Activated naive CD8-positive, alpha-beta T cell treated with anti-CD3 and anti-CD28 coated beads for 36 hours (primary cell): ENCODE measurements around the gene MTREX. TPM values are rescaled to one million over a fixed set of nuclear protein-coding genes. Genes with fewer than 3 reads are reported as not detected.
"Not testable (repeated sequence)": the region's sequence is repeated elsewhere in the genome, so short reads cannot be mapped to it uniquely, and the experiment has no call there.

Source experiments
- DNase-seq: peaks from one replicate; pipeline ENCODE4 v3.0.0; 2021
- H3K27ac Mint-ChIP-seq: one replicate; pipeline ENCODE4 v1.8.0; 2022; ENCODE audit warnings: mild to moderate bottlenecking, moderate library complexity, mixed read lengths
- H3K27me3 Mint-ChIP-seq: one replicate; pipeline ENCODE4 v1.8.0; 2022; ENCODE audit warnings: mild to moderate bottlenecking, mixed read lengths
- H3K36me3 Mint-ChIP-seq: one replicate; pipeline ENCODE4 v1.8.0; 2021; ENCODE audit warnings: mild to moderate bottlenecking, mixed read lengths
- H3K4me1 Mint-ChIP-seq: one replicate; pipeline ENCODE4 v1.8.0; 2021; ENCODE audit warnings: mixed read lengths
- H3K4me3 Mint-ChIP-seq: one replicate; pipeline ENCODE4 v1.8.0; 2022; ENCODE audit warnings: mild to moderate bottlenecking, moderate library complexity, mixed read lengths
- H3K9me3 Mint-ChIP-seq: one replicate; pipeline ENCODE4 v1.8.0; 2022; ENCODE audit warnings: mixed read lengths
- total RNA-seq, 2 experiments: library from RNA; stranded (reverse); gene quantifications; one replicate each; pipeline ENCODE4 v1.2.3, GENCODE V29; 2021

Gene MTREX
- total RNA-seq, 2 experiments from 2014 or later, result 96.6 to 107 TPM

DNA sequence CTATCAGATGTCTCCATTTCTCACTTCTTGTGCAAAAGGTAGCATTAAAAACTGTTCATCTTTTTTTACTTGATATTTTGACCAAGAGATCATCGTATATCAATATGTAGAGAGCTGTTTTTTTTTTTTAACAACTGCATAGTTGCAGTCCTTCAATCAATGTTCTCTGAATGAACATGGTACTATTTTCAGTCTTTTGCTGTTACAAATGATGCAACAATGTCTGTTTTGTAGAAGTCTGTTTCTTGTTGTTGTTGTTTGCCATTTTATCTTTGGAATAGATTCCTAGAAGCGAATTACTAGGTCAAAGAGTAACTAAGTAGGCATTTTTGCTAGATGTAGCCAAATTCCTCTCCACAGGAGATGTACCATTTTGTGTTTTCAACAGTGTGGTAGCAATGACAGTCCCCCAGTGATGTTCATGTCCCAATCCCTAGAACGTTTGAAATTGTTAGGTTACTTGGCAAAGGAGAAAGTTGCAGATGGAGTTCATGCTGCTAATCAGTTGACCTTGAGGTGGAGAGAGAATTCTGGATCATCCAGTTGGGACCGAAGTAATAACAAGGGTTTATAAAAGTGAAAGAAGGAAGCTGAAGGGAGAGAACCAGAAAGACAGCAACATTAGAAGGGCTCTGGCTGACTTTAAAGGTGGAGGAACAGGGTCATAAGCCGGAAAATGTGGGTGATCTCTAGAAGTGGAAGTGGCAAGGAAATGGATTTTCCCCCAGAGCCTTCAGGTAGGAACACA, 6.3 kb downstream of the MTREX start:
- DNase-seq, result no peak
- Mint-ChIP-seq H3K27ac (no peak overlapping the region), H3K36me3 (peaks cover 52% of the 10 kb centered on the region), H3K9me3 (peaks cover 20% of the 10 kb centered on the region), H3K4me1 (peaks cover 54% of the 10 kb centered on the region), H3K4me3 (no peak overlapping the region), H3K27me3 (no peaks in the 10 kb centered on the region)

DNA sequence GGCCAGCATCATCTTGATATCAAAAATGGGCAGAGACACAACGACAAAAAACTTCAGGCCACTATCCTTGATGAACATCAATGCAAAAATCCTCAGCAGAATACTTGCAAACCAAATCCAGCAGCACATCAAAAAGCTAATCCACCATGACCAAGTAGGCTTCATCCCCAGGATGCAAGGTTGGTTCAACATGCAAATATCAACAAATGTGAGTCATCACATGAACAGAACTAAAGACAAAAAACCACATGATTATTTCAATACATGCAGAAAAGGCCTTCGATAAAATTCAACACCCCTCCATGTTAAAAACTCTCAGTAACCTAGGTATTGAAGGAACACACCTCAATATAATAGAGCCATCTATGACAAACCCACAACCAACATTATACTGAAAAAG, 8.5 kb downstream of the MTREX start:
- H3K36me3 Mint-ChIP-seq, result peaks cover 49% of the 10 kb centered on the region
- H3K4me1 Mint-ChIP-seq, result peaks cover 46% of the 10 kb centered on the region
- no peaks in the 10 kb centered on the region for H3K27me3 Mint-ChIP-seq
- DNase-seq, result no peak
- H3K9me3 Mint-ChIP-seq, result peaks cover 20% of the 10 kb centered on the region
- no peak overlapping the region for H3K27ac Mint-ChIP-seq
- no peak overlapping the region for H3K4me3 Mint-ChIP-seq

DNA sequence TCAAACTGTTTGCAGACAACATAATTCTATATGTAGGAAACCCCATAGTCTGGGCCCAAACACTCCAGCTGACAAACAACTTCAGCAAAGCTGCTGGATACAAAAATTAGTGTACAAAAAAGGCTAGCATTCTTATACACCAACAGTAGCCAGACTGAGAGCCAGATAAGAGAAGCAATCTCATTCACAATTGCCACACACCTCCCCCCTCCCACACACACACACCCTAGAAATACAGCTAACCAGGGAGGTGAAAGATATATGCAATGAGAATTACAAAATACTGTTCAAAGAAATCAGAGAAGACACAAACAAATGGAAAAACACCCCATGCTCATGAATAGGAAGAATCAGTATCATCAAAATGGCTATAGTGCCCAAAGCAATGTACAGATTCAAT, 9.0 kb downstream of the MTREX start:
- no peaks in the 10 kb centered on the region for H3K27me3 Mint-ChIP-seq
- peaks cover 43% of the 10 kb centered on the region for H3K4me1 Mint-ChIP-seq
- H3K27ac Mint-ChIP-seq, result no peak overlapping the region
- peaks cover 46% of the 10 kb centered on the region for H3K36me3 Mint-ChIP-seq
- no peak for DNase-seq
- peaks cover 20% of the 10 kb centered on the region for H3K9me3 Mint-ChIP-seq
- no peak overlapping the region for H3K4me3 Mint-ChIP-seq

DNA sequence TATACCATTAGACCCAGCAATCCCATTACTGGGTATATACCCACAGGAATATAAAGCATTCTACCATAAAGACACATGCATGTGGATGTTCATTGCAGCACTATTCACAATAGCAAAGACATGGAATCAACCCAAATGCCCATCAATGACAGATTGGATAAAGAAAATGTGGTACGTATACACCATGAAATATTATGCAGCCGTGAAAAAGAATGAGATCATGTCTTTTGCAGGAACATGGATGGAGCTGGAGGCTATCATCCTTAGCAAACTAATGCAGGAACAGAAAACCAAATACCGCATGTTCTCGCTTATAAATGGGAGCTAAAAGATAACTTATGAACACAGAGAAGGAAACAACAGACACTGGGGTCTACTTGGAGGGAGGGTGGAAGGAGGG, 10.4 kb downstream of the MTREX start:
- not testable (repeated sequence) for H3K27me3 Mint-ChIP-seq, H3K27ac Mint-ChIP-seq, DNase-seq, H3K4me3 Mint-ChIP-seq
- Mint-ChIP-seq H3K36me3 (peaks cover 41% of the 10 kb centered on the region), H3K9me3 (peaks cover 20% of the 10 kb centered on the region), H3K4me1 (peaks cover 34% of the 10 kb centered on the region)

DNA sequence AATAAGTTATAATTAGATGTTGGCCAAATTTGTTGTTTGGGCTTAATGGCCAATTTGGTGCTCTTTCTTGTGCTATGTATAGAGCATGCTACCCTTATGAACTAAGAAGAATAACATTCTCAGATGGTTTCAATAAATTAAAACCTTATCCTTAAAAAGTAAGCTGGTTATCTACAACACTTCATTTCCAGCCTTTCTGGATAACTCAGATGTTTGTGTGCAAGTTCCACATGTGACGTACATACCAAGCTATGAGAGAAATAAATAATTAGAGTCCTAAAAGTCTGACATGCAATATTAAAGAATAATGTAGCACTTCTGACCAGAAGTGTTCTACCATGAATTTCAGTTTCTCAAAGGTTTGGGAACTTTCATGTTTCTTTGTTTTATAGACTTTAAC, 11.7 kb downstream of the MTREX start:
- H3K27ac Mint-ChIP-seq, result no peak overlapping the region
- peaks cover 20% of the 10 kb centered on the region for H3K9me3 Mint-ChIP-seq
- H3K4me1 Mint-ChIP-seq, result peaks cover 25% of the 10 kb centered on the region
- no peak for DNase-seq
- H3K4me3 Mint-ChIP-seq, result no peak overlapping the region
- H3K36me3 Mint-ChIP-seq, result peaks cover 34% of the 10 kb centered on the region
- no peaks in the 10 kb centered on the region for H3K27me3 Mint-ChIP-seq

DNA sequence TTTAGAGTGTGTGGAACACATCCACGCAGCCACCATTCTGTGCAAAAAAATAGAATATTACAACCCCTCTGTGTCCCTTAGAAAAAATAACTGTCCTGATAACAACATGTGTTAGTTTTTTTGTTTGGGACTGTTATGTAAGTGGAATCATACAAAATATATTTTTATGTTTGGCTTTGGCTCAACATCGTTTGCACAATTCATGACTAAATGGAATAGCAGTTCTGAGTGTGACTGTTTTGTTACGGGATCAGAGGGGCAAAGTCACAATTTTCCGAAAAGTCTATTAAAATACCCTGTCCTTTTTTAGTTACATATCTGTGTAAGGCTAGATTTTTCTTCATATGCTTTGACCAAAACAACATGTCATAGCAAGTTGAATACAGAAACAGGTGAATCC, 12.8 kb downstream of the MTREX start:
- Mint-ChIP-seq H3K36me3 (peaks cover 32% of the 10 kb centered on the region), H3K27me3 (no peaks in the 10 kb centered on the region), H3K27ac (no peak overlapping the region), H3K9me3 (peaks cover 20% of the 10 kb centered on the region), H3K4me1 (peaks cover 21% of the 10 kb centered on the region), H3K4me3 (no peak overlapping the region)
- no peak for DNase-seq

DNA sequence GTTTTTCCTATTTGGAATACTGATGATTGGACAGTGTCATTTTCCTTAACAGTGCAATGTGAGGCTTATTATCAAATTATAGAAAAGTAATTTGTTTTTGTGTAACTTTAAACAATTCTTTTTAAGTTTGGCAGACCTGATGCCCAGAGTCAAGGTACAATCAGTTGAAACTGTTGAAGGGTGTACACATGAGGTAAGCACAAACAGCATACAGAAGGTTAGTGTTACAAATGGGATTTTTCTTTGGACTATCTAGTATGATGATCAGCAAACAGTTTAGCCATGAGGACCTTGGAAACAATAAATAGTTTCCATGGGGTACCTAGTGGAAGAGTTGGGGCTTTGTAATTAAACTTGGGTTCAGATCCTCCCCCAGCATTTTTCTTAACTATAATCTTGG, 16.2 kb downstream of the MTREX start:
- DNase-seq, result no peak
- no peak overlapping the region for H3K27ac Mint-ChIP-seq
- peaks cover 12% of the 10 kb centered on the region for H3K4me1 Mint-ChIP-seq
- no peaks in the 10 kb centered on the region for H3K9me3 Mint-ChIP-seq
- H3K36me3 Mint-ChIP-seq, result peaks cover 16% of the 10 kb centered on the region
- no peak overlapping the region for H3K4me3 Mint-ChIP-seq
- no peaks in the 10 kb centered on the region for H3K27me3 Mint-ChIP-seq

DNA sequence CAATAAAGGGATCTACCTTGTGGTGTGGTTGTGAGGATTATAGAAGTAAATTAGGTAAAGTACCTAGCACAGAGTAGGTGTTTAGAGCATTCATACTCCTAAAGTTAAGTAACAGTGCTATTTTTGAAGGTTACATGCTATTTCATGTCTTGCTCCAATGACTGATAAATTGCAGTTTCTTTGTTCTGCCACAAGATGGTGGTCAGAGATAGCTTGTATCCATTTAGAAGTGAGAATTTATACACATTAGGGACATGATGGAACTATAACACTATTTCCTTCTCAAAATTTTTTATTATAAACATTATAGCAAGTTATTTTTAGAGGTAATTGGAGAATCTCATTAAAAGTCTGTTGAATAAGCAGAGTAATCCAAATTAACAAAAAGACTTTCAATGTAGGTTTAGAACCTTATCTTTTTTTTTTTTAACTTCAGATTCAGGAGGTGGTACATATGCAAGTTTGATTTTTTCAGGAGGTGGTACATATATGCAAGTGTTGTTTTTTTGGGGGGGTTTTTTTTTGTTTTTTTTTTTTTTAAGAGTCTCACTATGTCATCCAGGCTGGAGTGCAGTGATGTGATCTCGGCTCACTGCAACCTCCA, 17.1 kb downstream of the MTREX start:
- DNase-seq, result no peak
- Mint-ChIP-seq H3K4me1 (peaks cover 11% of the 10 kb centered on the region), H3K4me3 (no peak overlapping the region), H3K27me3 (no peaks in the 10 kb centered on the region), H3K27ac (no peak overlapping the region), H3K36me3 (peaks cover 17% of the 10 kb centered on the region), H3K9me3 (no peaks in the 10 kb centered on the region)

DNA sequence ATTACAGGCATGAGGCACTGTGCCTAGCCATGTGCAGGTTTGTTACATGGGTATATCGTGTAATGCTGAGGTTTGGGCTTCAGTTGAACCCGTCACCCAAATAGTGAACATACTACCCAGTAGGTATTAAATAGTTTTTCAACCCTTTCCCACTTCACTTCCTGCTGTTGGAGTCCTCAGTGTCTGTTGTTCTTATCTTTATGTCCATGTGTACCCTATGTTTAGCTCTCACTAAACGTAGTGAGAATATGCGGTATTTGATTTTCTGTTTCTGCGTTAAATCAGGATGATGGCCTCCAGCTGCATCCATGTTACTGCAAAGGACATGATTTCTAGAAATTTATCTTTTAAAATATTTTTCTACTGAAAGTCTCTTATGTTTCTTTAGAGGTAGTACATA, 17.8 kb downstream of the MTREX start:
- Mint-ChIP-seq H3K36me3 (peaks cover 20% of the 10 kb centered on the region), H3K4me1 (peaks cover 14% of the 10 kb centered on the region), H3K27me3 (no peaks in the 10 kb centered on the region), H3K4me3 (no peak overlapping the region), H3K9me3 (no peaks in the 10 kb centered on the region), H3K27ac (no peak overlapping the region)
- no peak for DNase-seq

DNA sequence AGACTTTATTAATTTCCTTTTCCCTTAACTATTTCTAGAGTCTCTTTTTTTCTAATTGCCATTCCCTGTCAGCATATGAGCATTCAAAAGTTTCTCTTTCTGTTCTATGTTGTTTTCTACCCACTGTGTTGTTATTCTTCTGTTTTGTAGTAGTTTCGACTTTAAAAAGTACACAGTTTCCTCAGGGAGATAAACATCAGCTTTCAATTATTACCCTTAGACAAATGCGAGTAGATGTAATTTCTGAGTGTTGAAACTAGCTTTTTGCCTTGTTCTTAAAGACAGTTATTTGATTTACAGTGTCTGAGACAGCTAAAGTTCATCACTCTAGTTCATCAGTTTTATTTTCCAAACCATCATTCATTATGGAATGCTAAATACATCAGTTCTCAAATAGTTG, 19.5 kb downstream of the MTREX start:
- Mint-ChIP-seq H3K4me1 (peaks cover 22% of the 10 kb centered on the region), H3K4me3 (no peak overlapping the region), H3K27me3 (no peaks in the 10 kb centered on the region), H3K36me3 (peaks cover 26% of the 10 kb centered on the region), H3K9me3 (no peaks in the 10 kb centered on the region), H3K27ac (no peak overlapping the region)
- DNase-seq, result no peak

DNA sequence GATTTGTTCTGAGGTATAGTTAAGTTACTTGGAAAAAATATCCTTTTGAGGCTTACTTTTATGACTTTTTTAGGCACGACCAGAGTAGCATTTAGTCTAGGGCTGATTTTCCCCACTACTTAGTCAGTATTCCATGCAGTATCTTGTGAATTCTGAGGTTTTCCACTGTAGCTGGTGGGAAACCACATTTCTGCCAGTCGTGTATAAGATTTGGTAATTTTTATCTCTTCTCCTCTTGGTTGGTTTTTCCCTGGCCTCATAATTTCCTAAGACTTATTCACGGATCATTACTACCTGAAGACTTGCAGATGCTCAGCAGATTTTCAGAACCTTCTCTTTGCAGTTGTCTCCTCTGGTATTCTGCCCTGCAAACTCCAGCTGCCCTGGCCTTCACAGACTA, 23.5 kb downstream of the MTREX start:
- Mint-ChIP-seq H3K27me3 (no peaks in the 10 kb centered on the region), H3K4me3 (no peak overlapping the region), H3K36me3 (peaks cover 34% of the 10 kb centered on the region), H3K4me1 (peaks cover 24% of the 10 kb centered on the region), H3K9me3 (no peaks in the 10 kb centered on the region), H3K27ac (no peak overlapping the region)
- DNase-seq, result no peak

DNA sequence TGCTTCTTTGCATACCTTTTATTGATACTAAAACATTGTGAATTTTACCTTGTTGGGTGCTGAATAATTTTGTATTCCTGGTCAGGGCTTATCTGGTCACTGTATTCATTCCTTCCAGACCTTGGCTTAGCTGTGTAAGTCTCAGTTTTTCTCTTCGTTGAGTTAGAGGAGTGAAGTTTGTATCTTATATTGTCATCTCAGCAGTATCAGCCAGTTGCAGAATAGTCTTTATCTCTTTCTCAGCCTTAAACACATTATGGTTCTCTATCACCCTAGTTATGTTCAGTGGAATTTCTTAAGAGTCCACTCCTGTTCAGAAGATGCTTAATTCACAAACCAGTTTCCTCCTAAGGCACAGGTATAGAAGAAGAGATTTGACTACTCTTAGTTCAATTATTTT, 25.2 kb downstream of the MTREX start:
- no peak overlapping the region for H3K4me3 Mint-ChIP-seq
- no peak for DNase-seq
- H3K9me3 Mint-ChIP-seq, result no peaks in the 10 kb centered on the region
- no peaks in the 10 kb centered on the region for H3K27me3 Mint-ChIP-seq
- no peak overlapping the region for H3K27ac Mint-ChIP-seq
- peaks cover 26% of the 10 kb centered on the region for H3K4me1 Mint-ChIP-seq
- H3K36me3 Mint-ChIP-seq, result peaks cover 35% of the 10 kb centered on the region

DNA sequence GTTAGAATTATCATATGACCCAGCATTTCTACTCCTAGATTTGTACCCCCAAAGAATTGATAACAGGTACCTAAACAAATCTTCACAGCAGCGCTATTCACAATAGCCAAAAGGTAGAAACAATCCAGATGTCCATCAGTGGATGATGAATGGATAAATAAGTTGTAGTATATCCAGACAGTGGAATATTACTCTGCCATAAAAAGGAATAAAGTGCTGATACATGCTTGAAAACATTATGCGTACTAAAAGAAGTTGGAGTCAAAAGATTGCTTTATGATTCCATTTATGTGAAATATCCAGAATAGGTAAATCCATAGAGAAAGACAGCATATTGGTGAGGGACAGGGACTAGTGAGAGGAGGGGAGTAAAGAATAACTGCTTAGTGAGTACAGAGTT, 26.0 kb downstream of the MTREX start:
- H3K27ac Mint-ChIP-seq, result no peak overlapping the region
- H3K27me3 Mint-ChIP-seq, result no peaks in the 10 kb centered on the region
- H3K36me3 Mint-ChIP-seq, result peaks cover 36% of the 10 kb centered on the region
- H3K9me3 Mint-ChIP-seq, result no peaks in the 10 kb centered on the region
- DNase-seq, result no peak
- H3K4me1 Mint-ChIP-seq, result peaks cover 33% of the 10 kb centered on the region
- H3K4me3 Mint-ChIP-seq, result no peak overlapping the region

DNA sequence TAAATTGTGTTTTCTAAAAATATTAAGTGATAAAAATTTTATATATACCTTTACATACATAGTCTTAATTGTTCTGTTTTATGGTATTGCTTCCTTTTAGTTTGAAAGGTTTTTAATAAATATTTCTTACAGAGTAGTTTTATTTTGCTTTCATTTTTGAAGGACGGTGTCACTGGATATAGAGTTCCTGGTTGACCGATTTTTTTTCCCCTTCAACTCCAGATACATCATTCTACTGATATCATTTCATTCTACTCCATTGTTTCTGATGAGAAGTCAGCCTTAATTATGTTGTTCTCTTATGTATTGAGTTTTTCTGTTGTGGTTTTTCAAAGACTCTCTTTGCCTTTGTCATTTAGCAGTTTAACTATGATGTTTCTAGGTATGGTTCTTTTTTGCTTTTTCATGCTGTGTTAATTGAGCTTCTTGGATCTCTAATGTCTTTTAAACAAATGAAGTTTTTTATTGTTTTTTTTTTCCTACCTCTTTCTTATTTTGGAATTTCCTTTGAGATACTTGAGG, 30.4 kb downstream of the MTREX start:
- H3K27me3 Mint-ChIP-seq, result no peaks in the 10 kb centered on the region
- no peak overlapping the region for H3K4me3 Mint-ChIP-seq
- H3K27ac Mint-ChIP-seq, result peak overlapping the region; percentile 75
- H3K9me3 Mint-ChIP-seq, result no peaks in the 10 kb centered on the region
- peaks cover 18% of the 10 kb centered on the region for H3K36me3 Mint-ChIP-seq
- peaks cover 30% of the 10 kb centered on the region for H3K4me1 Mint-ChIP-seq
- no peak for DNase-seq

DNA sequence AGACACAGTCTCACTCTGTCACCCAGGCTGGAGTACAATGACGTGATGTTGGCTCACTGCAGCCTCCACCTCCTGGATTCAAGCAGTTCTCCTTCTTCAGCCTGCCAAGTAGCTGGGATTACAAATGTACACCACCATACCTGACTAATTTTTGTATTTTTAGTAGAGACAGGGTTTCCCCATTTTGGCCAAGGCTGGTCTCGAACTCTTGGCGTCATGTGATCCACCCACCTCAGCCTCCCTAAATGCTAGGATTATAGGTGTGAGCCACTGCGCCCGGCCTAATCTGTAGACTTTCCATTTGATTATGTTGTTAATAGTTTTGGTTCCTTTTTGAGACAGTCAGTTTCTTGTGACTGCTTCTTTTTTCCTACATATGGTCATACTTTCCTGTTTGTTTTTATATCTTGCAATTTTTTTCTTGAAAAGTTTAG, 31.0 kb downstream of the MTREX start:
- Mint-ChIP-seq H3K27ac (peak overlapping the region; percentile 75), H3K4me3 (peak overlapping the region; percentile 37), H3K27me3 (no peaks in the 10 kb centered on the region), H3K36me3 (peaks cover 12% of the 10 kb centered on the region), H3K9me3 (no peaks in the 10 kb centered on the region), H3K4me1 (peaks cover 30% of the 10 kb centered on the region)
- DNase-seq, result peak; percentile 71

DNA sequence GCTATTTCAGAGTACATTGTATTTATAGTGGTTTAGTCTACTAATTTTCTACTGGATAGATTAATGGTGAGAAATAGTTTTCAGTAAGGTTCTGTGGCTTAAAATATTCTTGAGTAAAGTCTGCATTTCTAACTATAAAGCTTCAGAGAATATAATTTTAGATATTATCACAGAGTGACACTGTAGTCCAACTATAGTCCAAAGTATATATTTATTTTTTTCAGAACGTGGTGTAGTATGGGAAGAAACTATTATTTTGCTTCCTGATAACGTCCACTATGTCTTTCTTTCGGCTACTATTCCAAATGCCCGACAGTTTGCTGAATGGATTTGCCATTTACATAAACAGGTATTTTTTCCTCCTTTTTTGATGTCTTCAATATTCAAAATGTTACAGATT, 35.3 kb downstream of the MTREX start:
- peaks cover 21% of the 10 kb centered on the region for H3K4me1 Mint-ChIP-seq
- no peaks in the 10 kb centered on the region for H3K9me3 Mint-ChIP-seq
- H3K27ac Mint-ChIP-seq, result no peak overlapping the region
- H3K27me3 Mint-ChIP-seq, result no peaks in the 10 kb centered on the region
- no peak for DNase-seq
- H3K36me3 Mint-ChIP-seq, result peaks cover 26% of the 10 kb centered on the region
- no peak overlapping the region for H3K4me3 Mint-ChIP-seq
